GM23248 (cell line): ENCODE results near the gene COBLL1.

Experiments
- EZH2 ChIP-seq: fragments of 200-600 bp; sonication (generic); IDR thresholded peaks from 2 replicates; pipeline ENCODE4 v1.6.1; 2018; ENCODE audit warnings: antibody characterized with exemption, mild to moderate bottlenecking; ENCODE audit not compliant: insufficient read depth, poor library complexity, severe bottlenecking
- EZH2phosphoT487 ChIP-seq: fragments of 200-600 bp; sonication (generic); IDR thresholded peaks from 2 replicates; pipeline ENCODE4 v1.6.1; 2018; ENCODE audit warnings: antibody characterized with exemption, moderate library complexity, mild to moderate bottlenecking, low read depth; ENCODE audit not compliant: insufficient read depth

- TF ChIP-seq EZH2 (no peak), EZH2phosphoT487 (no peak)
Measured at GRCh38 chr2:164688896-164689419, 152.7 kb downstream of the COBLL1 start.
